ENCODE results near the gene PKD1.
A peak's percentile ranks its signal among the peaks of the same experiment; 100 is the strongest.

The PKD1 gene

GRCh38 chr16:2070576-2071453 is 64.9 kb downstream of the PKD1 start:
- DNase-seq = no peak

- no peak for DNase-seq
Measured at GRCh38 chr16:2066139-2066538, 69.6 kb downstream of the PKD1 start.

GRCh38 chr16:2064368-2064945 is 71.2 kb downstream of the PKD1 start:
- DNase-seq = no peak

- DNase-seq = no peak
Measured at GRCh38 chr16:2063861-2064260, 71.8 kb downstream of the PKD1 start.

GRCh38 chr16:2062801-2063200 is 72.9 kb downstream of the PKD1 start:
- no peak for DNase-seq

- no peak for DNase-seq
Measured at GRCh38 chr16:2061526-2061925, 74.2 kb downstream of the PKD1 start.

GRCh38 chr16:2061023-2061422 is 74.7 kb downstream of the PKD1 start:
- no peak for DNase-seq

- no peak for DNase-seq
Measured at GRCh38 chr16:2060346-2060745, 75.4 kb downstream of the PKD1 start.

- no peak for DNase-seq
Measured at GRCh38 chr16:2058872-2059271, 76.8 kb downstream of the PKD1 start.

GRCh38 chr16:2058420-2058819 is 77.3 kb downstream of the PKD1 start:
- DNase-seq = no peak

GRCh38 chr16:2057438-2057837 is 78.3 kb downstream of the PKD1 start:
- DNase-seq = no peak

GRCh38 chr16:2056681-2057407 is 78.9 kb downstream of the PKD1 start:
- DNase-seq = no peak

- no peak for DNase-seq
Measured at GRCh38 chr16:2056077-2056476, 79.6 kb downstream of the PKD1 start.

GRCh38 chr16:2054543-2055245 is 81.0 kb downstream of the PKD1 start:
- no peak for DNase-seq

GRCh38 chr16:2053897-2054296 is 81.8 kb downstream of the PKD1 start:
- DNase-seq = no peak

- no peak for DNase-seq
Measured at GRCh38 chr16:2053211-2053610, 82.5 kb downstream of the PKD1 start.

GRCh38 chr16:2048116-2048543 is 87.6 kb downstream of the PKD1 start:
- DNase-seq = no peak

GRCh38 chr16:2047330-2048115 is 88.2 kb downstream of the PKD1 start, which contains the start of the genes NTHL1 and TSC2:
NTHL1 (minus strand) TSS chr16:2047834; CDS start chr16:2047823, 11 bp downstream.
TSC2 (plus strand) TSS chr16:2047985; CDS start chr16:2048616, 631 bp downstream.
- peak; percentile 86 to 90 (median 88) for DNase-seq

GRCh38 chr16:2046893-2047329 is 88.8 kb downstream of the PKD1 start:
- no peak for DNase-seq

GRCh38 chr16:2045965-2046892 is 89.5 kb downstream of the PKD1 start:
- DNase-seq = no peak

GRCh38 chr16:2044541-2044940 is 91.2 kb downstream of the PKD1 start:
- no peak for DNase-seq
